ENCODE results near the gene PGGT1B. TPM values are rescaled to one million over a fixed set of nuclear protein-coding genes. Genes with fewer than 3 reads are reported as not detected.

Gene PGGT1B
- total RNA-seq, 1 experiment from 2014 or later = 31.1 TPM

DNA sequence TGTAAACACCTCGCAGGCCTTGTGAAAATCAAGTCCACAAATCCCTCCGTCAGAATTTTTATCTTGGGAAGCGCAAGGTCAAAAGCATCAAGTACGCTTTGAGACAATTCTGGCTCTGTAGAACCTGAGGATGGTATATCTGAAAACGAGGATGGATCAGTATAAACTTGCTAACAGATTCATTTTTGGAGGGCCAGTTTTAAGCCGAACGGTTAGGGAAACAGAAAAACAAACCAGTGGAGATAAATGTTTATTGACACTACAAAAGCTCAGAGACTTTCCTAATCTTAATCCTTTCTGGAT, 352 bp upstream of the PGGT1B start:
- Histone ChIP-seq H3K4me2 (peak overlapping the region; percentile 96), H3K27me3 (ENCODE audit: insufficient read depth, low read depth) (no peaks in the 10 kb centered on the region), H3K79me2 (ENCODE audit: low read depth) (peaks cover 45% of the 10 kb centered on the region), H4K20me1 (ENCODE audit: insufficient read depth) (peaks cover 5% of the 10 kb centered on the region; the same call in 1 of the 2 replicates), H3K4me3 (peak overlapping the region; percentile 86), H3K4me1 (replicated peaks; ENCODE audit: insufficient read depth) (peaks cover 22% of the 10 kb centered on the region), H2AFZ (peak overlapping the region; percentile 100), H3F3A (ENCODE audit: insufficient read depth, low read depth) (peaks cover 6% of the 10 kb centered on the region), H3K9me2 (ENCODE audit: insufficient read depth) (no peaks in the 10 kb centered on the region), H3K9me3 (ENCODE audit: insufficient read depth, low read depth) (no peaks in the 10 kb centered on the region), H3K27ac (peak overlapping the region; percentile 63), H3K36me3 (ENCODE audit: low read depth) (no peaks in the 10 kb centered on the region)
- DNase-seq = no peak
- TF ChIP-seq, protein P1, sequence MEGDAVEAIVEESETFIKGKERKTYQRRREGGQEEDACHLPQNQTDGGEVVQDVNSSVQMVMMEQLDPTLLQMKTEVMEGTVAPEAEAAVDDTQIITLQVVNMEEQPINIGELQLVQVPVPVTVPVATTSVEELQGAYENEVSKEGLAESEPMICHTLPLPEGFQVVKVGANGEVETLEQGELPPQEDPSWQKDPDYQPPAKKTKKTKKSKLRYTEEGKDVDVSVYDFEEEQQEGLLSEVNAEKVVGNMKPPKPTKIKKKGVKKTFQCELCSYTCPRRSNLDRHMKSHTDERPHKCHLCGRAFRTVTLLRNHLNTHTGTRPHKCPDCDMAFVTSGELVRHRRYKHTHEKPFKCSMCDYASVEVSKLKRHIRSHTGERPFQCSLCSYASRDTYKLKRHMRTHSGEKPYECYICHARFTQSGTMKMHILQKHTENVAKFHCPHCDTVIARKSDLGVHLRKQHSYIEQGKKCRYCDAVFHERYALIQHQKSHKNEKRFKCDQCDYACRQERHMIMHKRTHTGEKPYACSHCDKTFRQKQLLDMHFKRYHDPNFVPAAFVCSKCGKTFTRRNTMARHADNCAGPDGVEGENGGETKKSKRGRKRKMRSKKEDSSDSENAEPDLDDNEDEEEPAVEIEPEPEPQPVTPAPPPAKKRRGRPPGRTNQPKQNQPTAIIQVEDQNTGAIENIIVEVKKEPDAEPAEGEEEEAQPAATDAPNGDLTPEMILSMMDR (conservative IDR thresholded peaks at IDR 0.05) = no peak
- no peak for TF ChIP-seq EZH2 (IDR thresholded peaks at IDR 0.05; ENCODE audit: low read depth)
- intact Hi-C loops (cut with micrococcal nuclease; ENCODE audit: unreplicated experiment) = loop anchor here (5.0 kb wide), 1 partner anchor 34 kb away; the partner anchor contains the start of gene CCDC112
- POLR2A ChIA-PET (ENCODE audit: unreplicated experiment) = no interaction called here
- TSS peak; percentile 82 for BruUV-seq (replicated peaks)
- CTCF ChIA-PET = no interaction called here

GRCh38 chr5:115262011-115262320, 711 bp downstream of the PGGT1B start:
- TF ChIP-seq, protein P1 (conservative IDR thresholded peaks at IDR 0.05) = no peak
- intact Hi-C loops (cut with micrococcal nuclease; ENCODE audit: unreplicated experiment) = loop anchor here (5.0 kb wide), 1 partner anchor 35 kb away; the partner anchor contains the start of gene CCDC112
- POLR2A ChIA-PET (ENCODE audit: unreplicated experiment) = interaction anchor here (0.6 kb wide), 2 partner anchors 8 to 543 kb away, joined by 4 to 6 read pairs; no protein-coding TSS in a partner anchor

DNA sequence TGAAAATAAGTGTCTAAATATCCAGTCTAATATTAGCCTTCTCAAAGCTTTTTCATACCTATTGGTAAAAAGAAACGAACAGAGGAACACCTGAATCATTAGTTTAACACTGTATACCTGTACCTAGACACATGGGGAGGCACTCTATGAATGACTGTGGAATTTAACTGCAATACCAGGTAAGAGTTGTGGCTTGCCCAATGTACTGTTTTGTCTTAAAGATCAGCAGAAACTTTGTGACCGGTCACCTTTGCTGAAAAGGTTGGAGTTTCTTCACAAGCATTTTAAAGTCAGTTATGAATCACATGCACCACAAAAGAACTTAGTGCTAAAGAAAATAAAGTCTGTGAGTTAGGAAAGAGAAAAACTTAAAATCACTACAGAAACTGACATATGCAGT, 2.4 kb downstream of the PGGT1B start:
- Histone ChIP-seq H2AFZ (no peak overlapping the region), H3K4me2 (0 out of 2 replicates have a peak overlapping the region, but pooled peaks have one; percentile 96), H3F3A (ENCODE audit: insufficient read depth, low read depth) (peaks cover 6% of the 10 kb centered on the region), H3K4me1 (replicated peaks; ENCODE audit: insufficient read depth) (peaks cover 22% of the 10 kb centered on the region), H3K36me3 (ENCODE audit: low read depth) (no peaks in the 10 kb centered on the region), H3K4me3 (no peak overlapping the region), H3K27ac (no peak overlapping the region), H4K20me1 (ENCODE audit: insufficient read depth) (peaks cover 13% of the 10 kb centered on the region), H3K9me2 (ENCODE audit: insufficient read depth) (no peaks in the 10 kb centered on the region), H3K27me3 (ENCODE audit: insufficient read depth, low read depth) (no peaks in the 10 kb centered on the region), H3K79me2 (ENCODE audit: low read depth) (peaks cover 71% of the 10 kb centered on the region), H3K9me3 (ENCODE audit: insufficient read depth, low read depth) (no peaks in the 10 kb centered on the region)
- no peak for DNase-seq
- no peak for TF ChIP-seq EZH2 (IDR thresholded peaks at IDR 0.05; ENCODE audit: low read depth)
- TF ChIP-seq, protein P1 (conservative IDR thresholded peaks at IDR 0.05) = no peak
- ChIA-PET POLR2A (ENCODE audit: unreplicated experiment) (interaction anchor here (0.6 kb wide), 1 partner anchor 274 kb away, joined by 5 read pairs; no protein-coding TSS in a partner anchor), CTCF (no interaction called here)
- BruUV-seq (replicated peaks) = no TSS peak
- intact Hi-C loops (cut with micrococcal nuclease; ENCODE audit: unreplicated experiment) = loop anchor here (5.0 kb wide), 1 partner anchor 37 kb away; the partner anchor contains the start of gene CCDC112

More at GRCh38 chr5:115262011-115262320, 711 bp downstream of the PGGT1B start:
- Histone ChIP-seq H4K20me1 (ENCODE audit: insufficient read depth) (peaks cover 5% of the 10 kb centered on the region; the same call in 1 of the 2 replicates), H3K9me2 (ENCODE audit: insufficient read depth) (no peaks in the 10 kb centered on the region), H3K4me3 (peak overlapping the region; percentile 86), H3K4me2 (peak overlapping the region; percentile 96), H3K79me2 (ENCODE audit: low read depth) (peaks cover 53% of the 10 kb centered on the region), H3K4me1 (replicated peaks; ENCODE audit: insufficient read depth) (peaks cover 22% of the 10 kb centered on the region), H3F3A (ENCODE audit: insufficient read depth, low read depth) (peaks cover 6% of the 10 kb centered on the region), H3K9me3 (ENCODE audit: insufficient read depth, low read depth) (no peaks in the 10 kb centered on the region), H2AFZ (peak overlapping the region; percentile 100), H3K27ac (peak overlapping the region; percentile 63), H3K27me3 (ENCODE audit: insufficient read depth, low read depth) (no peaks in the 10 kb centered on the region), H3K36me3 (ENCODE audit: low read depth) (no peaks in the 10 kb centered on the region)
- BruUV-seq (replicated peaks) = TSS peak; percentile 69
- CTCF ChIA-PET = interaction anchor here (0.6 to 0.7 kb wide), 3 partner anchors 34 to 1581 kb away, joined by 3 to 16 read pairs (median 3); partner anchors contain the start of gene CCDC112
- DNase-seq = no peak
